Breast epithelium (tissue), 3 donors: ENCODE data around the gene ANAPC10.

Source experiments
- CTCF ChIP-seq, 3 donors: fragments of 450-650 bp; IDR thresholded peaks; one replicate each; pipeline ENCODE4 v1.5.1; 2016 to 2017; ENCODE audit warnings: antibody characterized with exemption in 3 of 3, mild to moderate bottlenecking in 3 of 3, moderate library complexity in 3 of 3
- POLR2A ChIP-seq: fragments of 450-650 bp; IDR thresholded peaks from one replicate; pipeline ENCODE4 v1.6.1; 2016; ENCODE audit warnings: antibody characterized with exemption, mild to moderate bottlenecking, moderate library complexity

- TF ChIP-seq POLR2A (no peak), CTCF (IDR thresholded peaks at IDR 0.05) (no peak)
These were observed 21.5 kb downstream of the ANAPC10 start for GRCh38 chr4:145076469-145076855.
